BE2C (cell line): ENCODE data around the gene MED13.

Source experiments
- DNase-seq: peaks from one replicate; pipeline ENCODE4 v3.0.0-alpha.2; 2020
- H3K27me3 ChIP-seq: fragments of 250-450 bp; sonication (Bioruptor Pico); 2 replicates; pipeline ENCODE4 v1.5.1; 2020; ENCODE audit warnings: mild to moderate bottlenecking
- H3K36me3 ChIP-seq: fragments of 250-450 bp; sonication (Bioruptor Pico); 2 replicates; pipeline ENCODE4 v1.5.1; 2020; ENCODE audit warnings: mild to moderate bottlenecking
- H3K4me1 ChIP-seq: fragments of 250-450 bp; sonication (Bioruptor Pico); 2 replicates; pipeline ENCODE4 v1.5.1; 2020
- H3K4me3 ChIP-seq: 2 replicates; pipeline ENCODE4 v1.5.1; 2011; ENCODE audit warnings: low read depth, low read length
- H3K9me3 ChIP-seq: fragments of 250-450 bp; sonication (Bioruptor Pico); 2 replicates; pipeline ENCODE4 v1.5.1; 2020
- CTCF ChIP-seq: IDR thresholded peaks from 2 replicates; pipeline ENCODE4 v1.5.1; 2012; ENCODE audit warnings: mild to moderate bottlenecking, low read depth, low read length

MED13 gene

GRCh38 chr17:62024866-62025265, 40.2 kb downstream of the MED13 start:
- no peak for DNase-seq
- Histone ChIP-seq H3K36me3 (peaks cover 81% of the 10 kb centered on the region), H3K9me3 (no peaks in the 10 kb centered on the region), H3K4me1 (no peaks in the 10 kb centered on the region), H3K4me3 (no peak overlapping the region), H3K27me3 (no peaks in the 10 kb centered on the region)
- TF ChIP-seq CTCF = no peak

GRCh38 chr17:62017912-62018311, 47.2 kb downstream of the MED13 start:
- no peak overlapping the region for H3K4me3 ChIP-seq
- no peaks in the 10 kb centered on the region for H3K27me3 ChIP-seq
- H3K9me3 ChIP-seq = no peaks in the 10 kb centered on the region
- H3K36me3 ChIP-seq = peaks cover 42% of the 10 kb centered on the region
- H3K4me1 ChIP-seq = no peaks in the 10 kb centered on the region
- TF ChIP-seq CTCF = no peak
- DNase-seq = no peak

GRCh38 chr17:62017496-62017895, 47.6 kb downstream of the MED13 start:
- no peak for TF ChIP-seq CTCF
- no peak overlapping the region for H3K4me3 ChIP-seq
- DNase-seq = no peak
- H3K36me3 ChIP-seq = peaks cover 42% of the 10 kb centered on the region
- H3K9me3 ChIP-seq = no peaks in the 10 kb centered on the region
- no peaks in the 10 kb centered on the region for H3K4me1 ChIP-seq
- H3K27me3 ChIP-seq = no peaks in the 10 kb centered on the region

- no peak for TF ChIP-seq CTCF
- no peak for DNase-seq
- no peaks in the 10 kb centered on the region for H3K9me3 ChIP-seq
Measured at GRCh38 chr17:62014526-62014925, 50.6 kb downstream of the MED13 start.

GRCh38 chr17:62009220-62009619, 55.9 kb downstream of the MED13 start:
- no peaks in the 10 kb centered on the region for H3K4me1 ChIP-seq
- H3K4me3 ChIP-seq = no peak overlapping the region
- H3K27me3 ChIP-seq = no peaks in the 10 kb centered on the region
- no peaks in the 10 kb centered on the region for H3K9me3 ChIP-seq
- no peak for DNase-seq
- TF ChIP-seq CTCF = no peak
- H3K36me3 ChIP-seq = peaks cover 68% of the 10 kb centered on the region

More at GRCh38 chr17:62014526-62014925, 50.6 kb downstream of the MED13 start:
- Histone ChIP-seq H3K4me3 (no peak overlapping the region), H3K36me3 (peaks cover 56% of the 10 kb centered on the region), H3K4me1 (no peaks in the 10 kb centered on the region), H3K27me3 (no peaks in the 10 kb centered on the region)

- no peak for DNase-seq
- Histone ChIP-seq H3K4me3 (no peak overlapping the region), H3K9me3 (no peaks in the 10 kb centered on the region), H3K36me3 (peaks cover 63% of the 10 kb centered on the region), H3K27me3 (no peaks in the 10 kb centered on the region), H3K4me1 (no peaks in the 10 kb centered on the region)
- no peak for TF ChIP-seq CTCF
Measured at GRCh38 chr17:62008294-62008693, 56.8 kb downstream of the MED13 start.
